A549 treated with RU486 at 1 μM for 4 hours (cell line): ENCODE data around the gene RNU2-1. TPM values are rescaled to one million over a fixed set of nuclear protein-coding genes. Genes with fewer than 3 reads are reported as not detected.

ENCODE experiments used
- total RNA-seq: library from RNA; stranded (reverse); fragments of 200-300 nt; extraction: Qiagen RNA extraction; gene quantifications from 5 replicates; pipeline ENCODE4 v1.2.3, GENCODE V29; 2022; ENCODE audit warnings: low read depth

Gene RNU2-1
- not detected in 5 replicates for total RNA-seq

DNA sequence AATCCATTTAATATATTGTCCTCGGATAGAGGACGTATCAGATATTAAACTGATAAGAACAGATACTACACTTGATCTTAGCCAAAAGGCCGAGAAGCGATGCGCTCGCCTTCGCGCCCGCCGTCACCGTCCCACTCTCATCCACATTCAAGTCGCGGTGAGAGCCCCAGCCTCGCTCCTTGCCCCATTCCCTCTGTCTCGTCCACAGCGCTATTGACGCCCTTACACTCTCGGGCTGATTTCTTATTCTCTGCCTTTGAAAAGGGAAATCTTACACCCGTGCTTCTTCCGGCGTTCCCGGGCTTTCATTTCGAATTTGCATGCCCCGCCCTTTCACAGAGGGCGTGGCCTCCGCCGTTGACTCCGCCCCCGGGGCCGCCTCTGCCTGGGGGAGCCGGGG lies at the start of gene RNU2-1:
Gene RNU2-1, minus strand, starts transcription at position 101 of the 400 bp plus-strand sequence.

DNA sequence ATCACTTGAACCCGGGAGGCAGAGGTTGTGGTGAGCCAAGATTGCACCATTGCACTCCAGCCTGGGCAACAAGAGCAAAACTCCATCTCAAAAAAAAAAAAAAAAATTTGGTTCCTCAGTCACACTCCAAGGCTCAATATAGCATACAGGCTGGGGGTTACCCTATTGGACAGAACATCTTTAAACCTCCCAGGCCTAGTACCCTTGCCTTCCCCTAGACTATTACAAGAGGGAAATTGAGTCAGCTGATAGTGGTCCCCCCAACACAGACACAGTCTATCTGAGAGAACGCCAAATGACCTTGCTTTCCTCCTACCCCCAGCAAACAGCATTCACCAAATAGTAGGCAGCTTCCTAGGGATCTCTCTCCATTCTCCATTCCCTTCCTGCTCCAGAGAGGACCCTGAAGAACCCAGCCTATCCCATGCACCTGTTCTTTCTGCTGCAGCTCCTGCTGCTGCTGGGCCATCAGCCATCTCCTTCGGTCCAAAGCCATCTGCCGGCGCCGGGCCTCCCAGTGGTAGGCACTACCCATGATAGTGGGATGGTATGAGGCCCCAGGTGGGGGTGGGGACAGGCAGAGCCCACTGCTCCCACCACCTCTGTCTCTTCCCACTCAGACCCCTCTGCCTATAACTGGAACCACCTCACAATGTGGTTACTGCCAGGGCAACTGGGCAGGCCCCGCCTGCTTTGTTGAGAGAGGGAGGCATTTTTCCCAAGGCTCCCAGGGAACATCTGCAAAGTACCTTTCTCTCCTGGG lies 5.6 kb downstream of the RNU2-1 start, which contains the start of gene CCDC200:
Gene CCDC200, minus strand, starts transcription at position 604 of the 763 bp plus-strand sequence. Its CDS starts 69 bp downstream, at position 535.

GRCh38 chr17:43211480-43212402 lies 22.0 kb downstream of the RNU2-1 start, which contains the start of gene TMEM106A:
Gene TMEM106A (plus strand): TSS chr17:43211875. CDS start chr17:43213042, 1,167 bp downstream.

Other genes with a start within 250 kb of the RNU2-1 start
- 2,797 to 3,699 TPM (median 3,171 TPM) in 5 replicates for gene RPL27, start 235.6 kb downstream of the RNU2-1 start, total RNA-seq
- gene IFI35, start 227.2 kb downstream of the RNU2-1 start, total RNA-seq = 15.7 to 21.2 TPM (median 17.9 TPM) in 5 replicates
- gene VAT1, start 211.6 kb downstream of the RNU2-1 start, total RNA-seq = 208 to 241 TPM (median 225 TPM) in 5 replicates
- 0.08 to 0.18 TPM (median 0.13 TPM) in 5 replicates for gene RND2, start 208.7 kb downstream of the RNU2-1 start, total RNA-seq
- 23.2 to 29.0 TPM (median 26.8 TPM) in 5 replicates for gene BRCA1, start 108.6 kb downstream of the RNU2-1 start, total RNA-seq
- 33.5 to 45.9 TPM (median 41.3 TPM) in 5 replicates for gene NBR1, start 62.8 kb downstream of the RNU2-1 start, total RNA-seq
- gene TMEM106A, start 22.1 kb downstream of the RNU2-1 start, total RNA-seq = 0.49 to 2.3 TPM (median 1.2 TPM) in 5 replicates
- gene CCDC200, start 5.4 kb downstream of the RNU2-1 start, total RNA-seq = not detected in 5 replicates
- gene ARL4D, start 165.0 kb upstream of the RNU2-1 start, total RNA-seq = 17.4 to 27.9 TPM (median 21.9 TPM) in 5 replicates
- gene DHX8, start 250.0 kb upstream of the RNU2-1 start, total RNA-seq = 40.4 to 47.7 TPM (median 45.5 TPM) in 5 replicates